GM13976 (cell line): ENCODE results near the gene AUTS2.

Experiments
- DNase-seq: peaks from one replicate; pipeline ENCODE4 v3.0.0; 2012; ENCODE audit warnings: low spot score
- in situ Hi-C: fragments of 300-500 bp; cut with MboI; formaldehyde crosslinking; loops from one replicate; pipeline ENCODE4 v1.12.0; 2022; ENCODE audit warnings: low sequenced_read_pairs, mixed read lengths, inconsistent platforms; ENCODE audit not compliant: unreplicated experiment
- TF ChIP-seq, protein P1 (sequence below): IDR thresholded peaks from 2 replicates; pipeline ENCODE4 v1.5.1; 2012; ENCODE audit warnings: borderline replicate concordance, mild to moderate bottlenecking; ENCODE audit not compliant: insufficient read depth; ENCODE audit errors: extremely low read depth, missing control alignments, control extremely low read depth

The AUTS2 gene

DNA sequence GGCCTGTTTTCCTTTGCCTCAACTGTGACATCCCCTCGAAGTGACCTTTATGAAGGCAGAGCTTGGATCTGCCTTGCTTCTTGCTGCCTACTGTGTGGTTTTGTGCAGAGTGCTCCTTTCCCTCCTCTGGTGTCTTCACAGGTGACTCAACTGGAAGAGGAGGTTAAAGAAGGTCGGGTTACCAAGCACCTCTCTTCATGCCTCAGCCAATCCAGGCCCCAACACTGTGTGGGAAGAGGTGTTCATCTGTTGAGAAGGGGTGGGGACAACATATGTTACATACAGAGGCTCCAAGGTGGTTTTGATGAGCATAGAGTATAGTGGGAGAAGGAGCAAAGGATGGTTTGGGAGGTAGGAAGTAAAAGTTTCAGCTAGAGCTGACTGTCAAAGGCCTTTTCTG, 155.7 kb downstream of the AUTS2 start:
- TF ChIP-seq, protein P1, sequence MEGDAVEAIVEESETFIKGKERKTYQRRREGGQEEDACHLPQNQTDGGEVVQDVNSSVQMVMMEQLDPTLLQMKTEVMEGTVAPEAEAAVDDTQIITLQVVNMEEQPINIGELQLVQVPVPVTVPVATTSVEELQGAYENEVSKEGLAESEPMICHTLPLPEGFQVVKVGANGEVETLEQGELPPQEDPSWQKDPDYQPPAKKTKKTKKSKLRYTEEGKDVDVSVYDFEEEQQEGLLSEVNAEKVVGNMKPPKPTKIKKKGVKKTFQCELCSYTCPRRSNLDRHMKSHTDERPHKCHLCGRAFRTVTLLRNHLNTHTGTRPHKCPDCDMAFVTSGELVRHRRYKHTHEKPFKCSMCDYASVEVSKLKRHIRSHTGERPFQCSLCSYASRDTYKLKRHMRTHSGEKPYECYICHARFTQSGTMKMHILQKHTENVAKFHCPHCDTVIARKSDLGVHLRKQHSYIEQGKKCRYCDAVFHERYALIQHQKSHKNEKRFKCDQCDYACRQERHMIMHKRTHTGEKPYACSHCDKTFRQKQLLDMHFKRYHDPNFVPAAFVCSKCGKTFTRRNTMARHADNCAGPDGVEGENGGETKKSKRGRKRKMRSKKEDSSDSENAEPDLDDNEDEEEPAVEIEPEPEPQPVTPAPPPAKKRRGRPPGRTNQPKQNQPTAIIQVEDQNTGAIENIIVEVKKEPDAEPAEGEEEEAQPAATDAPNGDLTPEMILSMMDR: no peak
- in situ Hi-C loops: no loop called here
- no peak for DNase-seq

DNA sequence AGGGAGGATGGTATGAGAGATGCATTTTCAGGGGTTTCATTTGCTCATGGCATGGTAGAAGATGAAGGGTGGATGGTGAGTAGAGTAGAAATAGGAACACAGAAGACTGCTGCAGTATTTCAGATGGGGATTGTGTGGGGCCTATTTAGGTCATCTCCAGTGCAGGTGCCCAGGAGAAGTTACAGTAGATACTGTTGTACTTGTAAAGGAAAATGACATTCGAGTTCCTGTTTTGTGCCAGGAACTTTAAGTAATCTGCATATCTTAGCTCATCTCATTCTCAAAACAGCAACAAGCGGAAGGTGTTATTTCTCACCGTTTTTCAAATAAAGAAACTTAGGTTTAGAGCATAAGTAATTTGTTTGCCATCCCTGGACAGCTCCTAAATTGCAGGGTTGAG, 156.2 kb downstream of the AUTS2 start:
- no peak for DNase-seq
- in situ Hi-C loops: no loop called here
- TF ChIP-seq, protein P1: no peak

DNA sequence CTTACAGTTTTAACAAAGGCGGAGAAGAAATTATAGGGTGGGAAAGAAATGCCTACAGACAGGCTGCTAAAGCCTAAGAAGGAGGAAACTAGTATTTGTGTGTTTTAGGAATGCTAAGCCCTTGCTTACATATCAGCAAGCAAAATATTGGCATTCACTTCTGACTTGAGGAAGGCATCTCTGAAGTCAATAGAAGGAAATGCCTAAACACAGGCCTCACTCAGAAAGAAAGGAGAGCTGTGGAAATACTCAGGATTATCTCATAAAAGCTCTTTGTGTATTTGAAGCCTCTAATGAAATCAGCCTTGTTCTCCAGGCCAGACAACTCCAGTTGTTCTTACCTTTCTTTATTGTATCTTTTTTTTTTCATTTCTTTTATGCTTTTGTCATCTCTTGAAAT, 158.0 kb downstream of the AUTS2 start:
- no peak for DNase-seq
- TF ChIP-seq, protein P1: no peak
- in situ Hi-C loops: no loop called here

DNA sequence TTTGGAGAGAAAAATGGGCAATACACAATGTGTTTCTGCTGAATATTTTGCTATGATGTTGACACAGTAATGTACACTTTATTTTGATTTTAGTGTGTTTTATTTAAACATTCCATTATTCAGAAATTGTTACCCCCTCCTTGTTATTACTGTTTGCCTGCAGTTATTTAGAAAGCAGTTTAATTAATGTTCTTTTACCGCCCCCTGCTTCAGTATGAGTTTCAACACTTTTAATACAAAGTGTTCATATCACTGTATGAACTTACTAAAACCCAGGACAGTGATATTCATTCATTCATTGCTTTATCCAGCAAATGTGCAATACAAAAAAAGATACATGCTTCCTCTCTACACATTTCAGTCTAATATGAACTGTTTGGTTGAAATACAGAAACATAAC, 159.3 kb downstream of the AUTS2 start:
- in situ Hi-C loops: no loop called here
- no peak for DNase-seq
- TF ChIP-seq, protein P1: no peak

DNA sequence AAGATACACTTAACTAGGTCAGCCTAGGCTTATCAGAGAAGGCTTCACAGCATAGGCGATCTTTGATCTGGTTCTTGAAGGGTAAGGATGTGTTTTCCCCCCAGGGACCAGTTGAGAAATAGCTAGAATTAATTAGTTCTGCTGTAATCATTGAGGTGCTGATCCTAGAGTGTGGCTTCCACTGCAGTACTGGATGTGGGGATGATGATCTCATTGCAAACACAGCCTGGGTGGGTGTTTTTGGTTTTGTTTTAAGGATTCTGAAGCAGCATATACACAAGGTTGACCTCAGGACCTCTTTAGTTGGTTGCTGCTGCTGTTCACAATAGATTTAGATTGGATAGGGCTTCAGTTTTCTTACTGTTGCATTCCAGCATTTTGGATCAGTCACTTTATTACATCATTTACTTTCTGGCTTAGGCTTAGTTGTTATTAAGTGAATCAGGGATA, 159.7 kb downstream of the AUTS2 start:
- TF ChIP-seq, protein P1: no peak
- DNase-seq: no peak
- in situ Hi-C loops: no loop called here

DNA sequence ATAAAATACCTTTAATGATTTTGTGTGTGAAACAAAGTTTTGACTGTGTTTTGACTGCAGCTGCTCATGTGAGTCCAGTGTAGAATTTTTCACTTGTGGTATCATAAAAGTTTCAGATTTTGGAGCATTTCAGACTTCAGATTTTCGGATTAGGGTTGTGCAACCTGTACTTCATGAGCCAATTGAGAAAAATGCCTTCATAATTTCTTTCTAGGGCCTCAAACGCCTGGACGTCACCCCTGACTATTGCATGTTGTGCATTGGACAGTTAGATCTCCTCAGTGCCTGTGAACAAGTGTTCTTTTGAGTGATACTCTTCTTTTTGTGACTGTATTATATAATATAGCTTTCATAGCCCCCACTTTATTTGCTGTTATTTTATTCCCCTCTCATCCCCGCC, 161.1 kb downstream of the AUTS2 start:
- TF ChIP-seq, protein P1: no peak
- in situ Hi-C loops: no loop called here
- no peak for DNase-seq
